Choroid plexus epithelial cell (primary cell): ENCODE results near the gene SH3GL3.

Experiments used
- DNase-seq: peaks from one replicate; pipeline ENCODE4 v3.0.0-alpha.2; 2010; ENCODE audit warnings: low read depth
- H3K4me3 ChIP-seq: 2 replicates; pipeline ENCODE4 v1.5.1; 2011; ENCODE audit warnings: low read depth, mild to moderate bottlenecking, control low read depth, low read length, moderate library complexity
- TF ChIP-seq, protein P1 (sequence below): conservative IDR thresholded peaks from 2 replicates; pipeline ENCODE4 v1.5.1; 2011; ENCODE audit warnings: low read depth, mild to moderate bottlenecking, control low read depth, inconsistent platforms, low read length, moderate library complexity

SH3GL3 gene

DNA sequence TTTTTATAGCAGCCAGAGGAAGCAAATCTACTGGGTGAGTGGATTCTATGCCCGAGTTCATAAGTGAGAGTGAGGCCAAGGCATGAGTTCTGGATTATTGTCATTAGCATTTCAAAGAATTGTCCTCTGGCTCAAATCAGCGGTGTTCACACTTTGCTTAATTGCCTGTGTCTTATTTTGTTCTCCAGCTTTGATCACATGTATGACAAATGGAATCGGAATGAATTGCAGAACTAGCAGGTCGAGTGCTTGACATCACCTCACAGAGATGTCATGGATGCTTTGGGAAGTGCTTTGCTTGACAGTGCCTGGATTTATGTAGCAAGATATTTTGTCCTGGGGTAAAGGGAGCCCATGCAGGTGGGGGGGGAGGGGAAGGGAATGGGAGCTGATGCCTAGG lies 68.0 kb downstream of the SH3GL3 start:
- H3K4me3 ChIP-seq, result no peak overlapping the region
- TF ChIP-seq, protein P1, sequence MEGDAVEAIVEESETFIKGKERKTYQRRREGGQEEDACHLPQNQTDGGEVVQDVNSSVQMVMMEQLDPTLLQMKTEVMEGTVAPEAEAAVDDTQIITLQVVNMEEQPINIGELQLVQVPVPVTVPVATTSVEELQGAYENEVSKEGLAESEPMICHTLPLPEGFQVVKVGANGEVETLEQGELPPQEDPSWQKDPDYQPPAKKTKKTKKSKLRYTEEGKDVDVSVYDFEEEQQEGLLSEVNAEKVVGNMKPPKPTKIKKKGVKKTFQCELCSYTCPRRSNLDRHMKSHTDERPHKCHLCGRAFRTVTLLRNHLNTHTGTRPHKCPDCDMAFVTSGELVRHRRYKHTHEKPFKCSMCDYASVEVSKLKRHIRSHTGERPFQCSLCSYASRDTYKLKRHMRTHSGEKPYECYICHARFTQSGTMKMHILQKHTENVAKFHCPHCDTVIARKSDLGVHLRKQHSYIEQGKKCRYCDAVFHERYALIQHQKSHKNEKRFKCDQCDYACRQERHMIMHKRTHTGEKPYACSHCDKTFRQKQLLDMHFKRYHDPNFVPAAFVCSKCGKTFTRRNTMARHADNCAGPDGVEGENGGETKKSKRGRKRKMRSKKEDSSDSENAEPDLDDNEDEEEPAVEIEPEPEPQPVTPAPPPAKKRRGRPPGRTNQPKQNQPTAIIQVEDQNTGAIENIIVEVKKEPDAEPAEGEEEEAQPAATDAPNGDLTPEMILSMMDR, result no peak
- no peak for DNase-seq

DNA sequence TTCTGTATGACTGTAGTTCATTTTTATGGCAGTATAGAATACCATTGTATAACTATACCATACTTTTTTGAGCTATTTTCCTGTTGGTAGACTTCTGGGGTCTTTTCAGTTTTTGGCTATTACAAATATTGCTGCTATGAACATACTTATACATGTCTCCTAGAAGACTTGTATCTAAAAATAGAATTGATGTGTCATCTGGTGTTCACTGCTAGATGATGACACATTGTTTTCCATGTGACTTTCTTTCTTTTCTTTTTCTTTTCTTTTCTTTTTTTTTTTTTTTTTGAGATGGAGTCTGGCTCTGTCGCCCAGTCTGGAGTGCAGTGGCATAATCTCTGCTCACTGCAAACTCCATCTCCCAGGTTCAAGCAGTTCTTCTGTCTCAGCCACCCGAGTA lies 69.8 kb downstream of the SH3GL3 start:
- TF ChIP-seq, protein P1, result no peak
- DNase-seq, result peak; percentile 34
- no peak overlapping the region for H3K4me3 ChIP-seq

DNA sequence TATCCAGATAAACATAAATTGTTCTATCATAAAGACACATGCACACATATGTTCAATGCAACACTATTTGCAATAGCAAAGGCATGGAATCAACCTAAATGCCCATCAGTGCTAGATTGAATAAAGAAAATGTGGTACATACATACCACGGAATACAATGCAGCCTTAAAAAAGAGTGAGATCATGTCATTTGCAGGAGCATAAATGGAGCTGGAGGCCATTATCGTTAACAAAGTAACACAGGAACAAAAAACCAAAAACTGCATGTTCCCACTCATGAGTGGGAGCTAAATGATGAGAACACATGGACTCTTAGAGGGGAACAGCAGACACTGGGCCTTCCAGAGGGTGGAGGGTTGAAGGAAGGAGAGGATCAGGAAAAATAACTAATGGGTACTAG lies 79.2 kb downstream of the SH3GL3 start:
- TF ChIP-seq, protein P1, result no peak
- H3K4me3 ChIP-seq, result no peak overlapping the region
- no peak for DNase-seq

DNA sequence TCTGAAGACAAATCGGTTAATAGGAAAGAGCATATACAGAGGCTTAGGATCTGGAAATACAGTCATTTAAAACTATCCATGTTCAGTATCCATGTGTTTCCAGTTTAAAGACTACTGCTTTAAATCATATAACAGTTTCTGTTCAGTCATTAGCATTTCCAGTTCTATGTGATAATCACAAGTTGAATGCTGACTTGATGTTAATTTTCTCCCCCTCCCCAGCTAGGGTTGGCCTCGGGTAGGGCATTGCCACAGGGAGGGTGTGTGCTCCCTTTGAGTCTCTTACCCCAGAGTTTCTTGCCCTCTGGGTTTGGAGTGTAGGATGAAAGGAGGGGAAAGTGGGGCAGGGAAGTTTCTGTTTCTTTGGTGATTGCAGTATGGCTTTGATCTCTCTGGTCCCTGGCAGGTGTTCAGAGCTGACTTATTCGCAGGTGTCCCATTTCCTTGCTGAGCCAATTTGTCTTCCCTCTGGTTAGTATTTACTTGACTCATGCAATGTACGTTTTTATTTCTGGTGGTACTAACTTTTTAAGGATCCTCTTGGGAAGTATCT lies 86.3 kb downstream of the SH3GL3 start:
- TF ChIP-seq, protein P1, result no peak
- no peak for DNase-seq
- H3K4me3 ChIP-seq, result no peak overlapping the region

DNA sequence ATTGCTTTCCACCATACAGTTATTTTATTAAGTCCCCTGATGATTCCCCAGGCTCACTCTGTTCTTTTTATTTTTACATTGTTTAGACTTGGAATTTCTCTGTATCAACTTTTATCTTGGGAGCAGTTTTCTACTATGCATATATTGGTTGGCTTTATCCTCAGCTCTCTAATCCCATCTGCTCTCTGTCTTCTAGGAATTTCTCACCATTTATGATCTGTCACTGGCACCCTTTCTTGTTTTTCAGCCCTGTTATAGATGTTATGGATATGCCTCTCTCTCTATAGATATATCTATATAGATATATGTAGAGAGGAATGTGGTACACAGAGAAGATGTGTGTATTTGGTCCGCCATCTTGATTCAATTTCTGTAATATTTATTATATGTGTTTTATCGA lies 90.5 kb downstream of the SH3GL3 start:
- TF ChIP-seq, protein P1, result no peak
- no peak for DNase-seq

DNA sequence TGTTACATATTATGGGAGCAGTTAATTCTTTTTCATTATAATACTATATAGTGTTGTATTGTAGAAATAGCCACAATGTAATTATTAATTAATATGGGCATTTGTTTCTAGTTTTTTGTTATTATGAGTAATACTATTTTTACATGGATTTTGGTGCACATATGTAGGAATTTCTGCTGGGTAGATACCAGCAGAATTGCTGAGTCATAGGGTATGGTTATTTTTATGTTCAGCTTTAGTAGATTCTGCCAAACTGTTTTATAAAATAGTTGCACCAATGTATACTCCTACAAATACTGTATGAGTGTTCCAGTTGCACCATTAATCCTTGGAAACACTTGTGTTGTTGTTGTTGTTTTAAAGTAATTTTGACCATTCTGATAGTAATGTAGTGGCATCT lies 91.5 kb downstream of the SH3GL3 start:
- DNase-seq, result no peak
- TF ChIP-seq, protein P1, result no peak
- no peak overlapping the region for H3K4me3 ChIP-seq

More for the DNA sequence above, 90.5 kb downstream of the SH3GL3 start:
- H3K4me3 ChIP-seq, result no peak overlapping the region

DNA sequence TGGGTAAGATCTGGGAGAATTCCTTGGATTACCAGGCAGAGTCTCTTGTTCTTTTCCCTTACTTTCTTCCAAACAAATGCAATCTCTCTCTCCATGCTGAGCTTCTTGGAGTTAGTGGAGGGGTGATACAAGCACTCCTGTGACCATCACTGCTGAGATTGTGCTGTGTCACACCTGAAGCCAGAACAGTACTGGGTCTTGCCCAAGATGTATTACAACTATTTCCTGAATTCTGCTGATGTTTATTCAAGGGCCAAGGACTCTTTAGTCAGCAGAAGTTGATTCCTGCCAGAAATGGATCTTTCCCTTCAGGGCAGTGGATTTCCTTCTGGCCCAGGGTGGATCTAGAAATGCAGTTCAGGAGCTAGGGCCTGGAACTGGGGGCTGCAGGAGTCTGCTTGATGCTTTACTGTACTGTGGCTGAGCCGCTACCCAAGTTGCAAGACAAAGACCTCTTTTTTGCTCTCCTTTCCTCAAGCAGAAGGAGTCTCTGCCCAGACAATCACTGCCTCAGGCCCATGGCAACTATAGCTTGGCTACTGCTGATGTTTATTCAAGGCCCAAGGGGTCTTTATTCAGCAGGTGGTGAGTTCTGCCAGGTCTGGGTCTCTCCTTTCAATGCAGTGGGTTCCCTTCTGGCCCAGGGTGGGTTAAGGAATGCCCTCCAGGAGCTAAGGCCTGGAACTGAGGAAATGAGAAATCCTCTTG lies 98.8 kb downstream of the SH3GL3 start:
- no peak overlapping the region for H3K4me3 ChIP-seq
- DNase-seq, result no peak
- TF ChIP-seq, protein P1, result no peak
